Measurements from ENCODE around the gene HOXA3.

- TF ChIP-seq GABPA (IDR thresholded peaks at IDR 0.05; ENCODE audit: low read depth) (no peak), EP300 (IDR thresholded peaks at IDR 0.05; ENCODE audit: borderline replicate concordance in 1 of 2, low read depth in 1 of 2, low read length in 1 of 2) (no peak), CHD2 (IDR thresholded peaks at IDR 0.05; ENCODE audit: low read length, partially characterized antibody) (no peak), IRF3 (IDR thresholded peaks at IDR 0.05; ENCODE audit: low read depth, low read length) (no peak), CTCF (IDR thresholded peaks at IDR 0.05) (no peak), RAD21 (IDR thresholded peaks at IDR 0.05; ENCODE audit: low read length) (no peak), EZH2phosphoT487 (IDR thresholded peaks at IDR 0.05; ENCODE audit: borderline replicate concordance, low read depth) (peak; percentile 35; the same call in 1 of the 2 replicates), POLR2AphosphoS5 (IDR thresholded peaks at IDR 0.05; ENCODE audit: low read depth, low read length) (no peak), USF2 (IDR thresholded peaks at IDR 0.05; ENCODE audit: borderline replicate concordance, low read depth, low read length) (no peak)
Observed at GRCh38 chr7:27158436-27159265, 6.3 kb upstream of the HOXA3 start.
